ENCODE data around the gene IL12B.
"Not testable (repeated sequence)": the region's sequence is repeated elsewhere in the genome, so short reads cannot be mapped to it uniquely, and the experiment has no call there.

Gene IL12B

GRCh38 chr5:159353661-159354252, 23.5 kb upstream of the IL12B start:
- Histone ChIP-seq H3K4me3 (ENCODE audit: low read depth, low read length) (no peak overlapping the region), H3K36me3 (replicated peaks) (no peaks in the 10 kb centered on the region), H3K27ac (no peak overlapping the region), H3K27me3 (replicated peaks) (no peaks in the 10 kb centered on the region)
- DNase-seq: no peak
- TF ChIP-seq CTCF (IDR thresholded peaks at IDR 0.05; ENCODE audit: low read depth, low read length, missing control alignments): no peak
- in situ Hi-C loops (cut with HindIII; ENCODE audit: low pct_ligation_motif_present, low sequenced_read_pairs): no loop called here

GRCh38 chr5:159350644-159351043, 20.4 kb upstream of the IL12B start:
- in situ Hi-C loops (cut with HindIII; ENCODE audit: low pct_ligation_motif_present, low sequenced_read_pairs): not testable (repeated sequence)

GRCh38 chr5:159350216-159350615, 19.9 kb upstream of the IL12B start:
- in situ Hi-C loops (cut with HindIII; ENCODE audit: low pct_ligation_motif_present, low sequenced_read_pairs); H3K27me3 ChIP-seq (replicated peaks); H3K27ac ChIP-seq; H3K4me3 ChIP-seq (ENCODE audit: low read depth, low read length); DNase-seq; H3K36me3 ChIP-seq (replicated peaks): not testable (repeated sequence)

More at GRCh38 chr5:159350644-159351043, 20.4 kb upstream of the IL12B start:
- H3K27ac ChIP-seq; DNase-seq; H3K27me3 ChIP-seq (replicated peaks); H3K4me3 ChIP-seq (ENCODE audit: low read depth, low read length); H3K36me3 ChIP-seq (replicated peaks): not testable (repeated sequence)

DNA sequence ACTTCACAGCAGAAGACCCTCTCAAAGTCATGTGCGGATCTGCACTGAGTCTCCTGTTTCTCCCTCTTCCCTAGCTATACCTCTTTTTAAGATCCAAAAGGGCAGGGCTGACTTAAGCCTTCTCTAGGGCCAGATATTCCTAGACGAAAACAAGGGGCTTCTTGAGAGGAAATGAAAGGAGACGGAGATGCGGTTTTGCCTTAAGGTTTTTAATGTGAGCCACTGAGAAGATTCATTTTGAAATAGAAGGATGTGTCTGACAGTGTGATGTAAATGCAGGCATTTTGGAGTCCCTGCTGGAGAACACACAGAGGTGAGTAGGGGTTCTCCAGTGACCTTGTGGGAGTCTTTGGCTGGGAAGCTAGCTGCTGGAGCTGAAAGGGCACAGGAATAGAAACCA, 15.6 kb upstream of the IL12B start:
- in situ Hi-C loops (cut with HindIII; ENCODE audit: low pct_ligation_motif_present, low sequenced_read_pairs): no loop called here
- Histone ChIP-seq H3K36me3 (replicated peaks) (no peaks in the 10 kb centered on the region), H3K27ac (no peak overlapping the region), H3K27me3 (replicated peaks) (no peaks in the 10 kb centered on the region), H3K4me3 (ENCODE audit: low read depth, low read length) (no peak overlapping the region)
- TF ChIP-seq CTCF (IDR thresholded peaks at IDR 0.05; ENCODE audit: low read depth, low read length, missing control alignments): no peak
- DNase-seq: no peak

GRCh38 chr5:159345336-159345735, 15.0 kb upstream of the IL12B start:
- Histone ChIP-seq H3K36me3 (replicated peaks) (no peaks in the 10 kb centered on the region), H3K27ac (no peak overlapping the region), H3K4me3 (ENCODE audit: low read depth, low read length) (no peak overlapping the region), H3K27me3 (replicated peaks) (no peaks in the 10 kb centered on the region)
- DNase-seq: no peak
- TF ChIP-seq CTCF (IDR thresholded peaks at IDR 0.05; ENCODE audit: low read depth, low read length, missing control alignments): no peak
- in situ Hi-C loops (cut with HindIII; ENCODE audit: low pct_ligation_motif_present, low sequenced_read_pairs): no loop called here

GRCh38 chr5:159343295-159344094, 13.2 kb upstream of the IL12B start:
- no peak for TF ChIP-seq CTCF (IDR thresholded peaks at IDR 0.05; ENCODE audit: low read depth, low read length, missing control alignments)
- Histone ChIP-seq H3K27me3 (replicated peaks) (no peaks in the 10 kb centered on the region), H3K36me3 (replicated peaks) (no peaks in the 10 kb centered on the region), H3K27ac (no peak overlapping the region), H3K4me3 (ENCODE audit: low read depth, low read length) (no peak overlapping the region)
- no peak for DNase-seq
- in situ Hi-C loops (cut with HindIII; ENCODE audit: low pct_ligation_motif_present, low sequenced_read_pairs): no loop called here
